Fibroblast of skin of abdomen (primary cell): ENCODE measurements around the gene RBMX.

Experiments used
- DNase-seq: peaks from one replicate; pipeline ENCODE4 v3.0.0-alpha.2; 2013

Gene RBMX

DNA sequence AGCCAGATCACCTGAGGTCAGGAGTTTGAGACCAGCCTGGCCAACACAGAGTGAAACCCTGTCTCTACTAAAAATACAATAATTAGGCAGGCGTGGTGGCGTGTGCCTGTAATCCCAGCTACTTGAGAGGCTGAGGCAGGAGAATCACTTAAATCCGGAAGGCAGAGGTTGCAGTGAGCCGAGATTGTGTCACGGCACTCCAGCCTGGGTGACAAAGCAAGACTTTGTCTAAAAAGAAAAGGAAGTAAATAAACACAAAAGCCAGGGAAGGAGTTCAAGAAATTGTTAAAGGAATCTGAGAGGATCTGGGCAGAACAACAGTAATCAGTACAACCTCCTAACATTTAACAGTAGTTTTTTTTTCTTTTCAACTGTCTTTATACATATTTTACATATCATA, 51.1 kb downstream of the RBMX start:
- no peak for DNase-seq

DNA sequence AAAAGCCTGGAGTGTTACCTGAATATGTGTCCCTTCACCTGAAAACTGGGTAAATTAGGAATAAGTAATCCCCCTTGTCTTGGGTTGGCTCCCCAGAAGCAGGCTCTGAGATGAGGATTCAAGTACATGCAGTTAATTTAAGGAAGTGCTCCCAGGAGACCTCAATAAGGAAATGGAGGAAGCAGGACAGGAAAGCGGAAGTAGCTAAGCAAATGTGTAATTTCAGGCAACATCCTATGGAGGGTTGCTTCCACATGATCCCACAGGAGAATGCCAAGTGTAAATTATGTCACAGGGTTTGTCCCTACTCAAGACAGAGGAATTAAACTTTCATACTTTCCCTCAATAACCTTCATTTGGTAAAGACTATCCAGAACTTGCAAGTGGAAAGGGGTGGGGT, 51.7 kb downstream of the RBMX start:
- no peak for DNase-seq

- DNase-seq = no peak
Measured at GRCh38 chrX:136827026-136827425, 53.5 kb downstream of the RBMX start.

GRCh38 chrX:136825771-136826170, 54.8 kb downstream of the RBMX start:
- no peak for DNase-seq
